Endothelial cell of umbilical vein (primary cell): Measurements from ENCODE around the gene EML6. TPM values are rescaled to one million over a fixed set of nuclear protein-coding genes. Genes with fewer than 3 reads are reported as not detected.

Experiments
- BruUV-seq: library from RNA; stranded (reverse); fragments of 400-500 nt; replicated peaks from 2 replicates; lab custom pipeline; 2021; lab: Mats Ljungman, UMichigan
- CTCF ChIA-PET: fragments of 300-600, 350-600 bp; sonication (Branson Sonifier 250); formaldehyde crosslinking; loops from one replicate; lab custom pipeline; 2021; ENCODE audit warnings: antibody characterized with exemption, inconsistent platforms; lab: Charles Lee
- POLR2A ChIA-PET: fragments of 300-600, 350-600 bp; sonication (Branson Sonifier 250); formaldehyde crosslinking; loops from one replicate; lab custom pipeline; 2021; ENCODE audit warnings: antibody characterized with exemption, inconsistent platforms; lab: Charles Lee
- DNase-seq: peaks from one replicate; pipeline ENCODE4 v3.0.0-alpha.2; 2011; ENCODE audit warnings: low read depth, low spot score
- FAIRE-seq: peaks from 2 replicates; lab custom pipeline; 2011; peaks lifted over from hg19 to GRCh38; lab: Jason Lieb, UNC
- H2AFZ ChIP-seq: 2 replicates; pipeline ENCODE4 v1.6.0; 2012; ENCODE audit warnings: low read depth, low read length, control low read depth, inconsistent platforms
- H3K27ac ChIP-seq: 2 replicates; pipeline ENCODE4 v1.5.1; 2011; ENCODE audit warnings: low read depth, mild to moderate bottlenecking, control low read depth, low read length, moderate library complexity; ENCODE audit not compliant: insufficient read depth
- H3K27me3 ChIP-seq, 2 experiments: 2 replicates each; pipeline versions ENCODE4 v1.6.0 to v1.6.1; 2011; ENCODE audit warnings: low read length in 2 of 2, mixed read lengths in 1 of 2; ENCODE audit not compliant: control insufficient read depth in 2 of 2, insufficient read depth in 2 of 2
- H3K36me3 ChIP-seq, 2 experiments: 2 replicates in 1 of 2; 3 replicates in 1 of 2; pipeline ENCODE4 v1.5.1; 2011; ENCODE audit warnings: low read length in 2 of 2, mild to moderate bottlenecking in 1 of 2, moderate library complexity in 1 of 2; ENCODE audit not compliant: control insufficient read depth in 2 of 2, insufficient read depth in 2 of 2; ENCODE audit errors: extremely low read depth in 1 of 2
- H3K4me1 ChIP-seq: 3 replicates; pipeline ENCODE4 v1.5.1; 2011; ENCODE audit warnings: mild to moderate bottlenecking, low read length; ENCODE audit not compliant: control insufficient read depth, insufficient read depth; ENCODE audit errors: extremely low read depth
- H3K4me2 ChIP-seq: 2 replicates; pipeline ENCODE4 v1.6.1; 2011; ENCODE audit warnings: low read length, control low read depth, mixed read lengths; ENCODE audit not compliant: insufficient read depth
- H3K4me3 ChIP-seq, 3 experiments: fragments of 200-600 bp in 1 of 3; sonication (generic), shearing (Covaris generic) in 1 of 3; replicated peaks in 1 of 3; 2 replicates each; pipeline ENCODE4 v1.5.1; 2011 to 2016; ENCODE audit warnings: control low read depth in 3 of 3, low read length in 3 of 3, mild to moderate bottlenecking in 2 of 3, inconsistent platforms in 1 of 3, low read depth in 1 of 3, moderate library complexity in 1 of 3; ENCODE audit not compliant: insufficient read depth in 1 of 3
- H3K79me2 ChIP-seq: 2 replicates; pipeline ENCODE4 v1.6.0; 2012; ENCODE audit warnings: low read length, inconsistent platforms; ENCODE audit not compliant: control insufficient read depth, insufficient read depth
- H3K9ac ChIP-seq: replicated peaks from 2 replicates; pipeline ENCODE3; 2011; ENCODE audit warnings: low read length, control low read depth; ENCODE audit not compliant: insufficient read depth; ENCODE audit errors: extremely low read depth
- H3K9me1 ChIP-seq: replicated peaks from 3 replicates; pipeline ENCODE4 v1.6.0; 2011; ENCODE audit warnings: mild to moderate bottlenecking, low read length; ENCODE audit not compliant: control insufficient read depth, insufficient read depth; ENCODE audit errors: extremely low read depth
- H3K9me3 ChIP-seq: replicated peaks from 2 replicates; pipeline ENCODE4 v1.5.1; 2012; ENCODE audit warnings: low read length, inconsistent platforms; ENCODE audit not compliant: control insufficient read depth, insufficient read depth
- H4K20me1 ChIP-seq: replicated peaks from 2 replicates; pipeline ENCODE3; 2011; ENCODE audit warnings: mild to moderate bottlenecking, low read length; ENCODE audit not compliant: control insufficient read depth, insufficient read depth; ENCODE audit errors: extremely low read depth
- EZH2 ChIP-seq: IDR thresholded peaks from 2 replicates; pipeline ENCODE4 v1.6.1; 2012; ENCODE audit warnings: borderline replicate concordance, low read depth, mild to moderate bottlenecking, moderate library complexity, low read length, inconsistent platforms; ENCODE audit not compliant: severe bottlenecking
- FOS ChIP-seq: IDR thresholded peaks from 2 replicates; pipeline ENCODE4 v1.6.1; 2011; ENCODE audit warnings: mild to moderate bottlenecking, low read length, moderate library complexity, borderline replicate concordance; ENCODE audit not compliant: insufficient read depth
- GATA2 ChIP-seq: IDR thresholded peaks from 2 replicates; pipeline ENCODE4 v1.7.0; 2011; ENCODE audit warnings: low read depth, mild to moderate bottlenecking, moderate library complexity, mixed read lengths, low read length; ENCODE audit not compliant: insufficient read length, insufficient read depth
- JUN ChIP-seq: IDR thresholded peaks from 2 replicates; pipeline ENCODE4 v1.6.1; 2011; ENCODE audit warnings: borderline replicate concordance, low read depth; ENCODE audit not compliant: insufficient read length, insufficient read depth
- MYC ChIP-seq: IDR thresholded peaks from one replicate; pipeline ENCODE4 v1.6.1; 2011; ENCODE audit warnings: mild to moderate bottlenecking, low read depth, low read length
- POLR2A ChIP-seq: IDR thresholded peaks from 2 replicates; pipeline ENCODE4 v1.6.1; 2012; ENCODE audit warnings: low read depth, mild to moderate bottlenecking, control low read depth, low read length
- POLR2AphosphoS5 ChIP-seq: IDR thresholded peaks from 2 replicates; pipeline ENCODE4 v1.6.1; 2012; ENCODE audit warnings: low read depth, mild to moderate bottlenecking, control low read depth, low read length, moderate library complexity; ENCODE audit not compliant: insufficient read depth
- dilution Hi-C: fragments of 300-500 bp; cut with MboI; formaldehyde crosslinking; loops from one replicate; pipeline ENCODE4 v1.15.0; 2019; ENCODE audit warnings: low sequenced_read_pairs; ENCODE audit not compliant: extremely low pct_ligation_motif_present
- intact Hi-C: fragments of 100-400 bp; cut with micrococcal nuclease; formaldehyde crosslinking; loops from one replicate; pipeline ENCODE4 v1.10.0; 2022
- polyA plus RNA-seq, 4 experiments: library from polyadenylated mRNA; depleted of rRNA in 3 of 4; stranded (reverse) in 3 of 4; unstranded in 1 of 4; fragments of >200 nt; gene quantifications; 2 replicates each; pipeline versions ENCODE4 v1.2.1 to v1.2.3, GENCODE V29; 2011 to 2012; ENCODE audit warnings: missing spikeins in 1 of 4
- total RNA-seq: library from RNA; stranded (reverse); gene quantifications from 2 replicates; pipeline ENCODE4 v1.2.3, GENCODE V29; 2021
- TF ChIP-seq, protein P1 (sequence below): IDR thresholded peaks from 2 replicates; pipeline ENCODE4 v1.6.1; 2011; ENCODE audit not compliant: insufficient read depth, insufficient read length
- TF ChIP-seq, protein P2 (sequence below), 2 donors: IDR thresholded peaks; 1 replicate in 1 of 2; 2 replicates in 1 of 2; pipeline ENCODE4 v1.5.1; 2011; ENCODE audit warnings: low read length in 2 of 2, mild to moderate bottlenecking in 2 of 2, moderate library complexity in 2 of 2, control low read depth in 1 of 2, inconsistent platforms in 1 of 2, low read depth in 1 of 2; ENCODE audit not compliant: insufficient read depth in 1 of 2; ENCODE audit errors: extremely low read depth in 1 of 2

EML6 gene
- total and polyA plus RNA-seq, 2 donors (not counting 3 experiments of a cell fraction or from before 2014, with no cell fraction given) = 0.79 to 2.1 TPM

DNA sequence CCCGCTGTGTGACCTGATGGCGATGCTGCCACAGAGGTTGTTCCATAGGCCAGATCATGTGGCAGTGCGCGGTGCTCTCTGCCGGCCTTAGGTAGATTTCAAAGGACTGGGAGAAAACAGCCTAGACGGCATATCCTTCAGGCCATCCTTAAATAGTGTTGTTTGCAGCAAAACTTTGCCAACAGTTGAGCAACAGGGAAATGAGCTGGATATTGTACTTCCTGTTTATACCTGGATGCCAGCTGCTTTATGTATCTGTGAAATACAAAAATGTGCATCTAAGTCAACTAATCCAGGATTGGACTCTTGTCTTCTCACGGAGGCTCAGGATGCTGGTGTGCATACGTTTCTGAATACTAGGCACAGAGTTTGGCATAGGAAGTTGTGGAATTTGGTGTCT, 107.1 kb downstream of the EML6 start:
- no peak overlapping the region for H3K9ac ChIP-seq
- H3K79me2 ChIP-seq = no peaks in the 10 kb centered on the region
- no peak for TF ChIP-seq POLR2A
- no peak for TF ChIP-seq POLR2AphosphoS5
- TF ChIP-seq, protein P1, sequence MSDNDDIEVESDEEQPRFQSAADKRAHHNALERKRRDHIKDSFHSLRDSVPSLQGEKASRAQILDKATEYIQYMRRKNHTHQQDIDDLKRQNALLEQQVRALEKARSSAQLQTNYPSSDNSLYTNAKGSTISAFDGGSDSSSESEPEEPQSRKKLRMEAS = no peak
- TF ChIP-seq EZH2 = no peak
- TF ChIP-seq JUN = no peak
- TF ChIP-seq, protein P2, sequence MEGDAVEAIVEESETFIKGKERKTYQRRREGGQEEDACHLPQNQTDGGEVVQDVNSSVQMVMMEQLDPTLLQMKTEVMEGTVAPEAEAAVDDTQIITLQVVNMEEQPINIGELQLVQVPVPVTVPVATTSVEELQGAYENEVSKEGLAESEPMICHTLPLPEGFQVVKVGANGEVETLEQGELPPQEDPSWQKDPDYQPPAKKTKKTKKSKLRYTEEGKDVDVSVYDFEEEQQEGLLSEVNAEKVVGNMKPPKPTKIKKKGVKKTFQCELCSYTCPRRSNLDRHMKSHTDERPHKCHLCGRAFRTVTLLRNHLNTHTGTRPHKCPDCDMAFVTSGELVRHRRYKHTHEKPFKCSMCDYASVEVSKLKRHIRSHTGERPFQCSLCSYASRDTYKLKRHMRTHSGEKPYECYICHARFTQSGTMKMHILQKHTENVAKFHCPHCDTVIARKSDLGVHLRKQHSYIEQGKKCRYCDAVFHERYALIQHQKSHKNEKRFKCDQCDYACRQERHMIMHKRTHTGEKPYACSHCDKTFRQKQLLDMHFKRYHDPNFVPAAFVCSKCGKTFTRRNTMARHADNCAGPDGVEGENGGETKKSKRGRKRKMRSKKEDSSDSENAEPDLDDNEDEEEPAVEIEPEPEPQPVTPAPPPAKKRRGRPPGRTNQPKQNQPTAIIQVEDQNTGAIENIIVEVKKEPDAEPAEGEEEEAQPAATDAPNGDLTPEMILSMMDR (IDR thresholded peaks at IDR 0.05; ENCODE audit: extremely low read depth in 1 of 2, insufficient read depth in 1 of 2, low read depth in 1 of 2, low read length in 2 of 2) = no peak
- no peak for TF ChIP-seq MYC
- no peak for TF ChIP-seq FOS
- no peak for TF ChIP-seq GATA2
- H4K20me1 ChIP-seq = no peaks in the 10 kb centered on the region
- FAIRE-seq (no peak), DNase-seq (peak; percentile 6)
- intact Hi-C loops = no loop called here
- H3K9me1 ChIP-seq = no peaks in the 10 kb centered on the region
- no TSS peak for BruUV-seq
- ChIA-PET CTCF (interaction anchor here (1.9 kb wide), 1 partner anchor 8 kb away, joined by 6 read pairs; no protein-coding TSS in a partner anchor), POLR2A (no interaction called here)
- no peak overlapping the region for H2AFZ ChIP-seq
- dilution Hi-C loops = no loop called here
- no peaks in the 10 kb centered on the region for H3K9me3 ChIP-seq
- H3K27me3 ChIP-seq = peaks cover 7 to 11% of the 10 kb centered on the region in 2 experiments
- no peaks in the 10 kb centered on the region for H3K4me1 ChIP-seq
- H3K4me2 ChIP-seq = no peak overlapping the region
- H3K4me3 ChIP-seq = no peak overlapping the region
- H3K36me3 ChIP-seq = no peaks in the 10 kb centered on the region
- H3K27ac ChIP-seq = no peak overlapping the region
